ENCODE measurements around the gene NFILZ.

The NFILZ gene

DNA sequence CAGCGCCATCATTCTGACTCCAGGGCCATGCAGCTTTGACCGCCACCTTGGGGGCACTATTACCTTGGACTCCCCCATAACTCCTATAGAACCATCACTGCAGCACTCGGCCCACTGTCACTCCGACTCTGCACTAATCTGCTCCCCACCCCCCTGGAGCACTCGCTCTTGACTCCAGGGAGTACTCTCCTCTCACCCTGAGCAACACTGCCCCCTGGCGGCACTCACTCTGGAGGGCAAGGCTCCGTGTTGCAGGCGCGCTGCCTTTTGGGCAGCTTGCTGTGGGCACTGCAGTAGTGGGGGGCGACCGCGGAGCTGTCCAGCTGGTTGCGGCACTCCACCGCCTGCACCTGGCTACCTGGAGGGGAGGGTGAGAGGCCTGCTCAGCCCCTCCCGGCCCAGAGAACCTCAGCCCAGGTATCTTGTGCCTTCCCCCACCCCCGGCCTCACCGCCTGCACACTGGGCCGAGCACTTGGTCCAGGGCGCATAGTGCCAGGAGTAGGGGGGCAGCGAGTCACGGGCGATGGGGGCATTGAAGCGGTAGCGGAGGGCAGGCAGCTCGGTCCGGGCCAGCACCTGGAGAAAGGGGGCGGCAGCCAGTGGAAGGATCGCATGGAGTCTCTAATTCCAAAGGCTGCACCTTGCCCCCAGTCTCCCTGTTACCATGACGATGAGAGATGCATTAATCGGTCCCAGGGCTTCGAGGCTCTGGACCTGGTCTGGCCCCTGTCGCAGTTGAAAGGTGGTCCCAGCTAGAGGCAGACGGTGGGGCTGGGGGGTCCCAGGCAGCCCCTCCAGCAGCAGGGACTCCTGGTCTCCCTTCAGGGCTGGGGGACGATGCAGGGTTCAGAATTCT, 44.3 kb upstream of the NFILZ start:
- TF ChIP-seq EZH2phosphoT487 (IDR thresholded peaks at IDR 0.05; ENCODE audit: borderline replicate concordance, low read length), result no peak
- TF ChIP-seq, protein P1, sequence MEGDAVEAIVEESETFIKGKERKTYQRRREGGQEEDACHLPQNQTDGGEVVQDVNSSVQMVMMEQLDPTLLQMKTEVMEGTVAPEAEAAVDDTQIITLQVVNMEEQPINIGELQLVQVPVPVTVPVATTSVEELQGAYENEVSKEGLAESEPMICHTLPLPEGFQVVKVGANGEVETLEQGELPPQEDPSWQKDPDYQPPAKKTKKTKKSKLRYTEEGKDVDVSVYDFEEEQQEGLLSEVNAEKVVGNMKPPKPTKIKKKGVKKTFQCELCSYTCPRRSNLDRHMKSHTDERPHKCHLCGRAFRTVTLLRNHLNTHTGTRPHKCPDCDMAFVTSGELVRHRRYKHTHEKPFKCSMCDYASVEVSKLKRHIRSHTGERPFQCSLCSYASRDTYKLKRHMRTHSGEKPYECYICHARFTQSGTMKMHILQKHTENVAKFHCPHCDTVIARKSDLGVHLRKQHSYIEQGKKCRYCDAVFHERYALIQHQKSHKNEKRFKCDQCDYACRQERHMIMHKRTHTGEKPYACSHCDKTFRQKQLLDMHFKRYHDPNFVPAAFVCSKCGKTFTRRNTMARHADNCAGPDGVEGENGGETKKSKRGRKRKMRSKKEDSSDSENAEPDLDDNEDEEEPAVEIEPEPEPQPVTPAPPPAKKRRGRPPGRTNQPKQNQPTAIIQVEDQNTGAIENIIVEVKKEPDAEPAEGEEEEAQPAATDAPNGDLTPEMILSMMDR (IDR thresholded peaks at IDR 0.05; ENCODE audit: low read depth, low read length, poor library complexity, severe bottlenecking), result peak; percentile 73
- no peaks in the 10 kb centered on the region for H3K36me3 ChIP-seq (ENCODE audit: control insufficient read depth, low read length)
- H3K4me1 ChIP-seq (ENCODE audit: control insufficient read depth, low read length), result no peaks in the 10 kb centered on the region
- H3K27ac ChIP-seq (ENCODE audit: low read depth, low read length), result no peak overlapping the region
- no peaks in the 10 kb centered on the region for H3F3A ChIP-seq (ENCODE audit: control insufficient read depth, insufficient read depth)
- H3K27me3 ChIP-seq (ENCODE audit: control insufficient read depth, low read length), result no peaks in the 10 kb centered on the region
- H4K20me1 ChIP-seq (ENCODE audit: control insufficient read depth, insufficient read depth, low read depth, low read length), result no peaks in the 10 kb centered on the region
- H3K4me3 ChIP-seq (ENCODE audit: low read length), result no peak overlapping the region
- no peaks in the 10 kb centered on the region for H3K79me2 ChIP-seq (ENCODE audit: control insufficient read depth, low read length)
- H3K9me2 ChIP-seq (replicated peaks; ENCODE audit: control insufficient read depth, low read length), result no peaks in the 10 kb centered on the region
- H3K4me2 ChIP-seq (ENCODE audit: low read length), result no peak overlapping the region
- H3K9me3 ChIP-seq (ENCODE audit: control insufficient read depth, insufficient read depth, low read length), result no peaks in the 10 kb centered on the region

DNA sequence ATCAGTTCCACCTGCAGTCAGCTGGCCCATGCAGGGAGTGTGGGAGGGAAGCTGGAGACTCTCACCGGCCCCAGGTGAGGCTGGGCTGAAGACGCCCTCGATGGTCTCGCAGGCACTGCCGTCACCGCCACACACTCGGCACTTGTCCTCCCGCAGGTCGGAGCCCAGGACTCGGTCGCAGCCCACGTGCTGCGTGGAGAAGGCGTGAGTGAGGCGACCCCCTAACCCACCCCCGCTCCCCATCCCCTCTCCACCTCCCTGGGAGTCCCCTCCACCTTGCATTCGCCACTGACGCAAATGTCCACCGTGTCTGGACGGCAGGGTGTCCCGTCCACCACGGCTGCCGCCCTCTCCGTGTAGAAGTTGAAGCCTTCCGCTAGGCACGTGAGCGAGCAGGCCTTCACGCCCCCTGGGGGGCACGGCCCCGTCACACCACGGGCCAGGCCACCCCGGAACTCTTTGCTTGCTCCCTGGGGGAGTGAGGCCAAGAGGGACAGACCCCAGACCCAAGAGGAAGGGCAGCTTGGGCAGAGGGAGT, 41.2 kb upstream of the NFILZ start:
- Histone ChIP-seq H3K79me2 (ENCODE audit: control insufficient read depth, low read length) (no peaks in the 10 kb centered on the region), H3K9me2 (replicated peaks; ENCODE audit: control insufficient read depth, low read length) (no peaks in the 10 kb centered on the region), H3F3A (ENCODE audit: control insufficient read depth, insufficient read depth) (no peaks in the 10 kb centered on the region), H3K4me3 (ENCODE audit: low read length) (no peak overlapping the region), H3K27me3 (ENCODE audit: control insufficient read depth, low read length) (no peaks in the 10 kb centered on the region), H3K9me3 (ENCODE audit: control insufficient read depth, insufficient read depth, low read length) (peaks cover 8% of the 10 kb centered on the region; the same call in 1 of the 2 replicates), H3K4me1 (ENCODE audit: control insufficient read depth, low read length) (no peaks in the 10 kb centered on the region), H4K20me1 (ENCODE audit: control insufficient read depth, insufficient read depth, low read depth, low read length) (no peaks in the 10 kb centered on the region), H3K4me2 (ENCODE audit: low read length) (no peak overlapping the region), H3K36me3 (ENCODE audit: control insufficient read depth, low read length) (no peaks in the 10 kb centered on the region), H3K27ac (ENCODE audit: low read depth, low read length) (no peak overlapping the region)
- TF ChIP-seq, protein P1 (IDR thresholded peaks at IDR 0.05; ENCODE audit: low read depth, low read length, poor library complexity, severe bottlenecking), result no peak
- no peak for TF ChIP-seq EZH2phosphoT487 (IDR thresholded peaks at IDR 0.05; ENCODE audit: borderline replicate concordance, low read length)

DNA sequence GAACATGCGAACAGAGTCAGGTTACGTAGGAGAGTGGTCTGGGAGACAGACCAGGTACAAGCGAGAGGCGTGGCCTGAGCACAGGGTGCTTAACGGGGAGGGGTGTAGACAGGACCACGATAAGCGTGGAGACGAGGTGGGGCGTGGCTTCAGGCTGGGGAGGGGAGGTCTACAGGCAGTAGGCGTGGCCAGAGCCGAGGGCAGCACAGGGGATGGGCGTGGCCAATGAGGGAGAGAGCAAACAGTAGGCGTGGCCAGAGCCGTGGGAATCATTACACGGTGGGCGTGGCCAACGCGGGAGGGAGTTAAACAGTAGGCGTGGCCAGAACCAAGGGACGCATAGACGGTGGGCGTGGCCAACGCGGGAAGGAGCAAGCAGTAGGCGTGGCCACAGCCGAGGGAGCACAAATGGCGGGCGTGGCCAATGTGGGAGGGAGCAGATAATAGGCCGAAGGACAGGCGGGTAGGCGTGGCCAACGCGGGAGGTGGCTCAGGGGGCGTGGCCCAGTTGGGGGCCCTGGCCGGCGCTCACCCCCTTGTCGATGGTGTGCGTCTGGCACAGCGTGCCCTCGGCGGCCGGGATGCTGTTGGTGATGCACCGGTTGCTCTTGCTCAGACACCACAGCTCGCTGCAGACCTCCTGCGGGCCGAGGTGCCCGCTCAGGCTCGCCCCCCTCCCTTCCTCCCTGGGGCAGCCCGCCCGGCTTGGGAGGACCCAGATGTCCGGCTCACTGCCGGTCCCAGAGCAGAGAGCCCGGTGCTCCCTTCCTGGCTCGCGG, 38.0 kb upstream of the NFILZ start:
- Histone ChIP-seq H4K20me1 (ENCODE audit: control insufficient read depth, insufficient read depth, low read depth, low read length) (no peaks in the 10 kb centered on the region), H3K79me2 (ENCODE audit: control insufficient read depth, low read length) (no peaks in the 10 kb centered on the region), H3K4me1 (ENCODE audit: control insufficient read depth, low read length) (no peaks in the 10 kb centered on the region), H3F3A (ENCODE audit: control insufficient read depth, insufficient read depth) (no peaks in the 10 kb centered on the region), H3K36me3 (ENCODE audit: control insufficient read depth, low read length) (no peaks in the 10 kb centered on the region), H3K4me3 (ENCODE audit: low read length) (no peak overlapping the region), H3K4me2 (ENCODE audit: low read length) (no peak overlapping the region), H3K27ac (ENCODE audit: low read depth, low read length) (no peak overlapping the region), H3K9me3 (ENCODE audit: control insufficient read depth, insufficient read depth, low read length) (peaks cover 8% of the 10 kb centered on the region; the same call in 1 of the 2 replicates), H3K27me3 (ENCODE audit: control insufficient read depth, low read length) (no peaks in the 10 kb centered on the region), H3K9me2 (replicated peaks; ENCODE audit: control insufficient read depth, low read length) (no peaks in the 10 kb centered on the region)
- TF ChIP-seq, protein P1 (IDR thresholded peaks at IDR 0.05; ENCODE audit: low read depth, low read length, poor library complexity, severe bottlenecking), result no peak
- TF ChIP-seq EZH2phosphoT487 (IDR thresholded peaks at IDR 0.05; ENCODE audit: borderline replicate concordance, low read length), result no peak
